ENCODE results near the gene PCGF3. TPM values are rescaled to one million over a fixed set of nuclear protein-coding genes. Genes with fewer than 3 reads are reported as not detected.

Gene PCGF3
- total and polyA plus RNA-seq, 4 donors, result 11.0 to 23.3 (median 14.3) TPM

DNA sequence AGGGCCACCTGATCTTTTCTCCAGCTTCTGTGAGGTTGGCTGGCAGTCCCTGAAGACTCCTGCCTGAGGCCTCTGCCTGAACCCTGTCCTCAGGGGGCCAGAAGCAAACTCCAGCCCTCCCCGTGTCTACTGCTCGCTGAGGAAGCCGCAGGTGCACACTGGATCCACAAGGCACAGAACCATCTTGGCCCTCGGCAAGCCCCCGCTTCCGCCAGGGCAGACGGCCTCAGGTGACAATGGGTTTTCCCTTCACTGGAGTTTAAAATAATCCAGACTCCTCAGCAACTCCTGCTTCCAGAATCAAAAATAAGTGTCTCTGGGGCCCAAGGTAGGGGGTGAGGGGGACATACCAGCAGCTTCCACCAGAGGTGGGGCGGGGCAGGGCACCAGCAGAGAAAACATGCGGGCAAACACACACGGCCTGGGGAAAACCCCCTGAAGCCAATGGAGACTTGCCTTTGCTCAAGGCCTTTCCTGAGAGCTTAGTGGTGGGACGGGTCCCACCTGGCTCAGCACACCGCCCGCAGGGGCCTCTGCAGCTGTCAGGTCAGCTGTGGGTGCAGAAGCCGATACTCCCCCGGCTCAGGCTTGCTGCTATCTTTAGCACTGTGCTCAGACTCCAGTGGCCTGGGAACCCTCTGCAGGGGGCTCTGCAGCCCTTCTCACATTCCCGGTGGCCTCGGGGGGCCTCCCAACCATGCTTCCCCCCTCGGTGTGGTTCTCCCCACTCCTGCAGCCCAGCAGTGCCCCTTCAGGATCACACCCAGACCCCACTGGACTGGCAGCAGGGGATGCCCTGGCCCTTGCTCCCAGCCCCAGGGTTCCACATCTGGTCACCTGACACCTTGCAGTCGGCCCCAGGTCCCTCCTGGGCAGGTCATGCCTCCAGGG, 29.4 kb upstream of the PCGF3 start:
- Histone ChIP-seq H3K9ac (ENCODE audit: low read depth in 1 of 2, low read length in 2 of 2) (no peak overlapping the region), H3K4me1 (ENCODE audit: control insufficient read depth in 4 of 4, insufficient read depth in 4 of 4, low read length in 3 of 4) (peaks cover 13 to 25% (median 17%) of the 10 kb centered on the region in 4 donors), H3K27ac (ENCODE audit: low read depth in 1 of 2, low read length in 2 of 2) (no peak overlapping the region), H3K9me3 (ENCODE audit: control insufficient read depth in 4 of 4, low read length in 3 of 4) (no peaks in the 10 kb centered on the region), H3K4me3 (ENCODE audit: low read depth in 1 of 3, low read length in 3 of 3) (no peak overlapping the region), H3K27me3 (ENCODE audit: control insufficient read depth in 4 of 4, insufficient read depth in 4 of 4, low read length in 3 of 4) (no peaks in the 10 kb centered on the region), H3K36me3 (ENCODE audit: control insufficient read depth in 4 of 4, insufficient read depth in 3 of 4, low read depth in 1 of 4, low read length in 3 of 4) (peaks cover 5 to 15% (median 11%) of the 10 kb centered on the region in 4 donors)
- TF ChIP-seq EGR1 (IDR thresholded peaks at IDR 0.05; ENCODE audit: low read depth in 2 of 2) (no peak), FOXA2 (IDR thresholded peaks at IDR 0.05) (no peak), GABPA (IDR thresholded peaks at IDR 0.05 in 1 of 2, conservative IDR thresholded peaks at IDR 0.05 in 1 of 2) (no peak), NR2F2 (IDR thresholded peaks at IDR 0.05) (no peak), YY1 (IDR thresholded peaks at IDR 0.05) (no peak), HNF4G (IDR thresholded peaks at IDR 0.05) (no peak), TAF1 (conservative IDR thresholded peaks at IDR 0.05) (no peak), JUND (IDR thresholded peaks at IDR 0.05) (no peak), RXRA (IDR thresholded peaks at IDR 0.05) (no peak), SP1 (IDR thresholded peaks at IDR 0.05) (no peak)
- TF ChIP-seq, protein P1, sequence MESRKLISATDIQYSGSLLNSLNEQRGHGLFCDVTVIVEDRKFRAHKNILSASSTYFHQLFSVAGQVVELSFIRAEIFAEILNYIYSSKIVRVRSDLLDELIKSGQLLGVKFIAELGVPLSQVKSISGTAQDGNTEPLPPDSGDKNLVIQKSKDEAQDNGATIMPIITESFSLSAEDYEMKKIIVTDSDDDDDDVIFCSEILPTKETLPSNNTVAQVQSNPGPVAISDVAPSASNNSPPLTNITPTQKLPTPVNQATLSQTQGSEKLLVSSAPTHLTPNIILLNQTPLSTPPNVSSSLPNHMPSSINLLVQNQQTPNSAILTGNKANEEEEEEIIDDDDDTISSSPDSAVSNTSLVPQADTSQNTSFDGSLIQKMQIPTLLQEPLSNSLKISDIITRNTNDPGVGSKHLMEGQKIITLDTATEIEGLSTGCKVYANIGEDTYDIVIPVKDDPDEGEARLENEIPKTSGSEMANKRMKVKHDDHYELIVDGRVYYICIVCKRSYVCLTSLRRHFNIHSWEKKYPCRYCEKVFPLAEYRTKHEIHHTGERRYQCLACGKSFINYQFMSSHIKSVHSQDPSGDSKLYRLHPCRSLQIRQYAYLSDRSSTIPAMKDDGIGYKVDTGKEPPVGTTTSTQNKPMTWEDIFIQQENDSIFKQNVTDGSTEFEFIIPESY (IDR thresholded peaks at IDR 0.05), result no peak
- no peak for DNase-seq (ENCODE audit: low spot score)
- 83% methylated on average over 19 of the region's 19 CpGs for WGBS

DNA sequence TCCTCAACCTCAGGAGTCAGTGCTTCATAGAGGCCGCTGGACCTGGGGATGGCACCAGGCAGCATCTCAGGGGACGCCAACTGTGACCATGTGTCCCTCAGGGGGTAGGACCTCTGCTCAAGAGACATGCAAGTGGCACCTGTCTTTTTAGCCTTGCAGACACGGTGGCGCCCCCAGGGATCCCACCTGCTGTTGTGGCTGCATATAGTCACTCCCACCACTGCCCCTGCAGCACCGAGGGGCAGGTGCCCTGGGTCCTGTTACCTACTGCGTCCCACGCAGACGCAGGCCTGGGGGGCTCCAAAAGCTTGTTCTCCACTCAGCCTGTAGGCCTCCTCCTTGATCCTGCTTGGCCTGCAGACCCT, 28.8 kb upstream of the PCGF3 start:
- H3K9me3 ChIP-seq (ENCODE audit: control insufficient read depth in 4 of 4, low read length in 3 of 4), result no peaks in the 10 kb centered on the region
- no peak overlapping the region for H3K9ac ChIP-seq (ENCODE audit: low read depth in 1 of 2, low read length in 2 of 2)
- H3K36me3 ChIP-seq (ENCODE audit: control insufficient read depth in 4 of 4, insufficient read depth in 3 of 4, low read depth in 1 of 4, low read length in 3 of 4), result peaks cover 3 to 8% (median 5%) of the 10 kb centered on the region in 4 donors
- H3K4me3 ChIP-seq (ENCODE audit: low read depth in 1 of 3, low read length in 3 of 3), result no peak overlapping the region
- no peak for TF ChIP-seq TAF1 (conservative IDR thresholded peaks at IDR 0.05)
- TF ChIP-seq, protein P1 (IDR thresholded peaks at IDR 0.05), result no peak
- TF ChIP-seq FOXA2 (IDR thresholded peaks at IDR 0.05), result no peak
- no peak for TF ChIP-seq SP1 (IDR thresholded peaks at IDR 0.05)
- TF ChIP-seq, protein P2, sequence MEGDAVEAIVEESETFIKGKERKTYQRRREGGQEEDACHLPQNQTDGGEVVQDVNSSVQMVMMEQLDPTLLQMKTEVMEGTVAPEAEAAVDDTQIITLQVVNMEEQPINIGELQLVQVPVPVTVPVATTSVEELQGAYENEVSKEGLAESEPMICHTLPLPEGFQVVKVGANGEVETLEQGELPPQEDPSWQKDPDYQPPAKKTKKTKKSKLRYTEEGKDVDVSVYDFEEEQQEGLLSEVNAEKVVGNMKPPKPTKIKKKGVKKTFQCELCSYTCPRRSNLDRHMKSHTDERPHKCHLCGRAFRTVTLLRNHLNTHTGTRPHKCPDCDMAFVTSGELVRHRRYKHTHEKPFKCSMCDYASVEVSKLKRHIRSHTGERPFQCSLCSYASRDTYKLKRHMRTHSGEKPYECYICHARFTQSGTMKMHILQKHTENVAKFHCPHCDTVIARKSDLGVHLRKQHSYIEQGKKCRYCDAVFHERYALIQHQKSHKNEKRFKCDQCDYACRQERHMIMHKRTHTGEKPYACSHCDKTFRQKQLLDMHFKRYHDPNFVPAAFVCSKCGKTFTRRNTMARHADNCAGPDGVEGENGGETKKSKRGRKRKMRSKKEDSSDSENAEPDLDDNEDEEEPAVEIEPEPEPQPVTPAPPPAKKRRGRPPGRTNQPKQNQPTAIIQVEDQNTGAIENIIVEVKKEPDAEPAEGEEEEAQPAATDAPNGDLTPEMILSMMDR (IDR thresholded peaks at IDR 0.05; ENCODE audit: low read depth, low read length, missing input control), result no peak
- TF ChIP-seq, protein P3, sequence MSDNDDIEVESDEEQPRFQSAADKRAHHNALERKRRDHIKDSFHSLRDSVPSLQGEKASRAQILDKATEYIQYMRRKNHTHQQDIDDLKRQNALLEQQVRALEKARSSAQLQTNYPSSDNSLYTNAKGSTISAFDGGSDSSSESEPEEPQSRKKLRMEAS (IDR thresholded peaks at IDR 0.05), result no peak
- no peak for TF ChIP-seq FOXA1 (IDR thresholded peaks at IDR 0.05)
- TF ChIP-seq EGR1 (IDR thresholded peaks at IDR 0.05; ENCODE audit: low read depth in 2 of 2), result no peak
- TF ChIP-seq RAD21 (IDR thresholded peaks at IDR 0.05), result no peak
- TF ChIP-seq GABPA (IDR thresholded peaks at IDR 0.05 in 1 of 2, conservative IDR thresholded peaks at IDR 0.05 in 1 of 2), result no peak
- TF ChIP-seq YY1 (IDR thresholded peaks at IDR 0.05), result no peak
- TF ChIP-seq JUND (IDR thresholded peaks at IDR 0.05), result no peak
- H3K4me1 ChIP-seq (ENCODE audit: control insufficient read depth in 4 of 4, insufficient read depth in 4 of 4, low read length in 3 of 4), result peaks cover 13 to 25% (median 18%) of the 10 kb centered on the region in 4 donors
- no peak overlapping the region for H3K27ac ChIP-seq (ENCODE audit: low read depth in 1 of 2, low read length in 2 of 2)
- no peaks in the 10 kb centered on the region for H3K27me3 ChIP-seq (ENCODE audit: control insufficient read depth in 4 of 4, insufficient read depth in 4 of 4, low read length in 3 of 4)
- 87% methylated on average over 8 of the region's 8 CpGs for WGBS
- DNase-seq (ENCODE audit: low spot score), result no peak
